ENCODE measurements around the gene TSHZ1.

The TSHZ1 gene

GRCh38 chr18:75210274-75211001 lies at the start of gene TSHZ1 (continued):
- TF ChIP-seq ZSCAN4 (tag by site-specific recombination; IDR thresholded peaks at IDR 0.05) (peak; percentile 92), SP7 (tag by site-specific recombination; IDR thresholded peaks at IDR 0.05) (peak; percentile 42; the same call in 1 of the 2 replicates), ZNF596 (tag by site-specific recombination; IDR thresholded peaks at IDR 0.05) (peak; percentile 65), ZNF398 (tag by site-specific recombination; IDR thresholded peaks at IDR 0.05) (peak; percentile 65), ZNF335 (tag by site-specific recombination; conservative IDR thresholded peaks at IDR 0.05) (peak; percentile 33), ZNF23 (tag by site-specific recombination; IDR thresholded peaks at IDR 0.05; ENCODE audit: borderline replicate concordance) (no peak), ZNF585B (tag by site-specific recombination; IDR thresholded peaks at IDR 0.05) (no peak), ZNF488 (tag by site-specific recombination; IDR thresholded peaks at IDR 0.05) (no peak), MYNN (tag by site-specific recombination; IDR thresholded peaks at IDR 0.05; ENCODE audit: borderline replicate concordance) (no peak), ZNF174 (tag by site-specific recombination; IDR thresholded peaks at IDR 0.05) (no peak), ZNF747 (tag by site-specific recombination; IDR thresholded peaks at IDR 0.05) (no peak), ZNF121 (tag by site-specific recombination; IDR thresholded peaks at IDR 0.05) (no peak), ZNF521 (tag by site-specific recombination; IDR thresholded peaks at IDR 0.05) (no peak), ZNF654 (tag by site-specific recombination; IDR thresholded peaks at IDR 0.05; ENCODE audit: low read depth) (no peak), ZNF391 (tag by site-specific recombination; IDR thresholded peaks at IDR 0.05; ENCODE audit: borderline replicate concordance, low read depth) (0 out of 2 replicates have a peak, but pooled peaks have one; percentile 23), ZBTB17 (tag by site-specific recombination; IDR thresholded peaks at IDR 0.05) (peak; percentile 93), GLI4 (tag by site-specific recombination; IDR thresholded peaks at IDR 0.05) (no peak), ZNF561 (tag by site-specific recombination; IDR thresholded peaks at IDR 0.05; ENCODE audit: borderline replicate concordance) (no peak), GFI1B (tag by site-specific recombination; IDR thresholded peaks at IDR 0.05) (0 out of 2 replicates have a peak, but pooled peaks have one; percentile 4), PATZ1 (tag by site-specific recombination; IDR thresholded peaks at IDR 0.05) (peak; percentile 5; the same call in 1 of the 2 replicates), ZNF664 (tag by site-specific recombination; IDR thresholded peaks at IDR 0.05) (0 out of 2 replicates have a peak, but pooled peaks have one; percentile 30), ZNF530 (tag by site-specific recombination; IDR thresholded peaks at IDR 0.05; ENCODE audit: low read depth) (no peak), ZNF629 (tag by site-specific recombination; IDR thresholded peaks at IDR 0.05) (peak; percentile 56; the same call in 1 of the 2 replicates), ZNF513 (tag by site-specific recombination; IDR thresholded peaks at IDR 0.05) (peak; percentile 80), ZNF433 (tag by site-specific recombination; IDR thresholded peaks at IDR 0.05; ENCODE audit: low read depth) (no peak), ZFP69B (tag by site-specific recombination; IDR thresholded peaks at IDR 0.05) (no peak), ZNF138 (tag by site-specific recombination; IDR thresholded peaks at IDR 0.05; ENCODE audit: borderline replicate concordance) (no peak), REST (tag by site-specific recombination; IDR thresholded peaks at IDR 0.05) (no peak), SP3 (tag by site-specific recombination; IDR thresholded peaks at IDR 0.05) (no peak)

Data from HEK293 (cell line).